ENCODE measurements around the gene PPP1R1B. TPM values are rescaled to one million over a fixed set of nuclear protein-coding genes. Genes with fewer than 3 reads are reported as not detected.

PPP1R1B gene
- total and polyA plus RNA-seq, 9 of the 15 experiments (the other 6 are each of a cell fraction or from before 2014, with no cell fraction given), result 0.07 to 0.18 (median 0.10) TPM; not detected in 4

DNA sequence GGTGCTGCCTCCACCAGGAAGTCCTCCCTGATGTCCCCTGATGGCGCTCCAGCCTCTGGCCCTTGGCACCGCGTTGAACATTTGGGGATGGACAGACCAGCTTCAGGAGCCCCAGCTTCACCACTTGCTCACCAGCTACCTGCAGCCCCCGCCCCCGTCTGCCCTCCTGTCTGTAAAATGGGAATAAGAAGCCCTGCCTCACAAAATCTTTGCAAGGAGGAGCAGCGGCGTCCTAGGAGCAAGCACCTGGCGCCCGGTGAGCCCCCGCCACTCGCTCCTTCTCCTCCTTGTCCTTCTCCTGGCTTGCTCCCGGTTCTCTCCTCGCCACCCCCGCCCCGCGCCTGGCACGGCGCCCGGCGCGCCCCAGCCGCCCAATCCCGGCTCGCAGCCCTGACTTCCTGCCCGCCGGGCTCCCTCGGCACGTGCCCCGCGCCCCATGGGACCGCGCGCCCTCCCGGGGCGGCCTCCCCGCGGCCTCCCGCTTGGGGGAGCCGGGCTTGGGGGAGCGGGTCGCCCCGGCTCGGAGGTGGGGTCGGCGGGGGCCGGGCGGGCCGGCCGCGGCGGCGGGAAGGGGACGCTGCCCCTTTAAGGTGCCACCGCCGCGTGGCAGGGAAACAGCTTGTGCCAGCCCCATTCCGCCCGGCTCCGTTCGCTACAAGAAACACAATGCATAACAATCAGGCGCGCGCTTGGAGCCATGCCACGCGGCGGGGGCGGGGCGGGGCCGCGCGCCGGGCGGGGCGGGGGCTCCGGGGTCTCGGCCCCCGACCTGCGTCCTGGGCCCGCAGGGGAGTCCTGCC is 9.1 kb upstream of the PPP1R1B start (continued):
- peak; percentile 36; the same call in 1 of the 2 replicates for TF ChIP-seq MYC (IDR thresholded peaks at IDR 0.05; ENCODE audit: low read depth, low read length)
- TF ChIP-seq MYC (CRISPR knock-in tag; IDR thresholded peaks at IDR 0.05; ENCODE audit: borderline replicate concordance, low read depth), result no peak
- 0 out of 2 replicates have a peak, but pooled peaks have one; percentile 5 for TF ChIP-seq ESRRA (IDR thresholded peaks at IDR 0.05; ENCODE audit: borderline replicate concordance, low read depth)
- TF ChIP-seq SIN3B (IDR thresholded peaks at IDR 0.05; ENCODE audit: low read depth), result no peak
- TF ChIP-seq PHF21A (IDR thresholded peaks at IDR 0.05; ENCODE audit: borderline replicate concordance, low read depth), result no peak
- TF ChIP-seq, protein P1, sequence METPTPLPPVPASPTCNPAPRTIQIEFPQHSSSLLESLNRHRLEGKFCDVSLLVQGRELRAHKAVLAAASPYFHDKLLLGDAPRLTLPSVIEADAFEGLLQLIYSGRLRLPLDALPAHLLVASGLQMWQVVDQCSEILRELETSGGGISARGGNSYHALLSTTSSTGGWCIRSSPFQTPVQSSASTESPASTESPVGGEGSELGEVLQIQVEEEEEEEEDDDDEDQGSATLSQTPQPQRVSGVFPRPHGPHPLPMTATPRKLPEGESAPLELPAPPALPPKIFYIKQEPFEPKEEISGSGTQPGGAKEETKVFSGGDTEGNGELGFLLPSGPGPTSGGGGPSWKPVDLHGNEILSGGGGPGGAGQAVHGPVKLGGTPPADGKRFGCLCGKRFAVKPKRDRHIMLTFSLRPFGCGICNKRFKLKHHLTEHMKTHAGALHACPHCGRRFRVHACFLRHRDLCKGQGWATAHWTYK (CRISPR knock-in tag; IDR thresholded peaks at IDR 0.05), result no peak
- TF ChIP-seq YY1 (IDR thresholded peaks at IDR 0.05; ENCODE audit: borderline replicate concordance in 1 of 3, control insufficient read depth in 1 of 3, extremely low read depth in 1 of 3, insufficient read depth in 3 of 3, insufficient read length in 1 of 3, insufficient replicate concordance in 2 of 3, low read depth in 1 of 3, low read length in 2 of 3), result peak in 1 of 3 experiments; percentile 22
- TF ChIP-seq ZNF780A (CRISPR knock-in tag; IDR thresholded peaks at IDR 0.05), result no peak
- TF ChIP-seq TBP (optimal IDR thresholded peaks at IDR 0.05; ENCODE audit: low read depth, low read length), result peak; percentile 32
- peak in 1 of 2 experiments; percentile 65; a peak in 2 of 4 replicates for TF ChIP-seq KDM1A (IDR thresholded peaks at IDR 0.05)
- peak; percentile 74; the same call in 1 of the 2 replicates for TF ChIP-seq ZBTB7A (IDR thresholded peaks at IDR 0.05; ENCODE audit: borderline replicate concordance, control insufficient read depth, low read depth, low read length)
- peak; percentile 89 for TF ChIP-seq BCOR (IDR thresholded peaks at IDR 0.05)
- TF ChIP-seq, protein P2, sequence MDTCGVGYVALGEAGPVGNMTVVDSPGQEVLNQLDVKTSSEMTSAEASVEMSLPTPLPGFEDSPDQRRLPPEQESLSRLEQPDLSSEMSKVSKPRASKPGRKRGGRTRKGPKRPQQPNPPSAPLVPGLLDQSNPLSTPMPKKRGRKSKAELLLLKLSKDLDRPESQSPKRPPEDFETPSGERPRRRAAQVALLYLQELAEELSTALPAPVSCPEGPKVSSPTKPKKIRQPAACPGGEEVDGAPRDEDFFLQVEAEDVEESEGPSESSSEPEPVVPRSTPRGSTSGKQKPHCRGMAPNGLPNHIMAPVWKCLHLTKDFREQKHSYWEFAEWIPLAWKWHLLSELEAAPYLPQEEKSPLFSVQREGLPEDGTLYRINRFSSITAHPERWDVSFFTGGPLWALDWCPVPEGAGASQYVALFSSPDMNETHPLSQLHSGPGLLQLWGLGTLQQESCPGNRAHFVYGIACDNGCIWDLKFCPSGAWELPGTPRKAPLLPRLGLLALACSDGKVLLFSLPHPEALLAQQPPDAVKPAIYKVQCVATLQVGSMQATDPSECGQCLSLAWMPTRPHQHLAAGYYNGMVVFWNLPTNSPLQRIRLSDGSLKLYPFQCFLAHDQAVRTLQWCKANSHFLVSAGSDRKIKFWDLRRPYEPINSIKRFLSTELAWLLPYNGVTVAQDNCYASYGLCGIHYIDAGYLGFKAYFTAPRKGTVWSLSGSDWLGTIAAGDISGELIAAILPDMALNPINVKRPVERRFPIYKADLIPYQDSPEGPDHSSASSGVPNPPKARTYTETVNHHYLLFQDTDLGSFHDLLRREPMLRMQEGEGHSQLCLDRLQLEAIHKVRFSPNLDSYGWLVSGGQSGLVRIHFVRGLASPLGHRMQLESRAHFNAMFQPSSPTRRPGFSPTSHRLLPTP (IDR thresholded peaks at IDR 0.05; ENCODE audit: borderline replicate concordance, extremely low read depth, insufficient read length), result peak; percentile 58
- TF ChIP-seq, protein P3, sequence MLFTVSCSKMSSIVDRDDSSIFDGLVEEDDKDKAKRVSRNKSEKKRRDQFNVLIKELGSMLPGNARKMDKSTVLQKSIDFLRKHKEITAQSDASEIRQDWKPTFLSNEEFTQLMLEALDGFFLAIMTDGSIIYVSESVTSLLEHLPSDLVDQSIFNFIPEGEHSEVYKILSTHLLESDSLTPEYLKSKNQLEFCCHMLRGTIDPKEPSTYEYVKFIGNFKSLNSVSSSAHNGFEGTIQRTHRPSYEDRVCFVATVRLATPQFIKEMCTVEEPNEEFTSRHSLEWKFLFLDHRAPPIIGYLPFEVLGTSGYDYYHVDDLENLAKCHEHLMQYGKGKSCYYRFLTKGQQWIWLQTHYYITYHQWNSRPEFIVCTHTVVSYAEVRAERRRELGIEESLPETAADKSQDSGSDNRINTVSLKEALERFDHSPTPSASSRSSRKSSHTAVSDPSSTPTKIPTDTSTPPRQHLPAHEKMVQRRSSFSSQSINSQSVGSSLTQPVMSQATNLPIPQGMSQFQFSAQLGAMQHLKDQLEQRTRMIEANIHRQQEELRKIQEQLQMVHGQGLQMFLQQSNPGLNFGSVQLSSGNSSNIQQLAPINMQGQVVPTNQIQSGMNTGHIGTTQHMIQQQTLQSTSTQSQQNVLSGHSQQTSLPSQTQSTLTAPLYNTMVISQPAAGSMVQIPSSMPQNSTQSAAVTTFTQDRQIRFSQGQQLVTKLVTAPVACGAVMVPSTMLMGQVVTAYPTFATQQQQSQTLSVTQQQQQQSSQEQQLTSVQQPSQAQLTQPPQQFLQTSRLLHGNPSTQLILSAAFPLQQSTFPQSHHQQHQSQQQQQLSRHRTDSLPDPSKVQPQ (CRISPR knock-in tag; IDR thresholded peaks at IDR 0.05; ENCODE audit: borderline replicate concordance), result no peak
- no peak for TF ChIP-seq HNRNPH1 (optimal IDR thresholded peaks at IDR 0.05; ENCODE audit: low read depth, low read length)
- TF ChIP-seq, protein P4, sequence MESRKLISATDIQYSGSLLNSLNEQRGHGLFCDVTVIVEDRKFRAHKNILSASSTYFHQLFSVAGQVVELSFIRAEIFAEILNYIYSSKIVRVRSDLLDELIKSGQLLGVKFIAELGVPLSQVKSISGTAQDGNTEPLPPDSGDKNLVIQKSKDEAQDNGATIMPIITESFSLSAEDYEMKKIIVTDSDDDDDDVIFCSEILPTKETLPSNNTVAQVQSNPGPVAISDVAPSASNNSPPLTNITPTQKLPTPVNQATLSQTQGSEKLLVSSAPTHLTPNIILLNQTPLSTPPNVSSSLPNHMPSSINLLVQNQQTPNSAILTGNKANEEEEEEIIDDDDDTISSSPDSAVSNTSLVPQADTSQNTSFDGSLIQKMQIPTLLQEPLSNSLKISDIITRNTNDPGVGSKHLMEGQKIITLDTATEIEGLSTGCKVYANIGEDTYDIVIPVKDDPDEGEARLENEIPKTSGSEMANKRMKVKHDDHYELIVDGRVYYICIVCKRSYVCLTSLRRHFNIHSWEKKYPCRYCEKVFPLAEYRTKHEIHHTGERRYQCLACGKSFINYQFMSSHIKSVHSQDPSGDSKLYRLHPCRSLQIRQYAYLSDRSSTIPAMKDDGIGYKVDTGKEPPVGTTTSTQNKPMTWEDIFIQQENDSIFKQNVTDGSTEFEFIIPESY (CRISPR knock-in tag; IDR thresholded peaks at IDR 0.05), result no peak
- no peak for TF ChIP-seq FOSL1 (tag; conservative IDR thresholded peaks at IDR 0.05)
